Astrocyte of the cerebellum (primary cell): ENCODE results near the gene SGMS1.
A peak's percentile ranks its signal among the peaks of the same experiment; 100 is the strongest.
"Not testable (repeated sequence)": the region's sequence is repeated elsewhere in the genome, so short reads cannot be mapped to it uniquely, and the experiment has no call there.

Experiments used
- DNase-seq: peaks from one replicate; pipeline ENCODE4 v3.0.0-alpha.2; 2011; ENCODE audit warnings: low read depth
- H3K4me3 ChIP-seq: 2 replicates; pipeline ENCODE4 v1.5.1; 2011; ENCODE audit warnings: mild to moderate bottlenecking, low read depth, low read length, moderate library complexity
- CTCF ChIP-seq: IDR thresholded peaks from 2 replicates; pipeline ENCODE4 v1.5.1; 2012; ENCODE audit warnings: low read length, low read depth, moderate library complexity, mild to moderate bottlenecking; ENCODE audit errors: missing control alignments
- in situ Hi-C: cut with HindIII; loops from 2 replicates; pipeline ENCODE4 v1.10.0; 2017; ENCODE audit warnings: low sequenced_read_pairs

The SGMS1 gene

DNA sequence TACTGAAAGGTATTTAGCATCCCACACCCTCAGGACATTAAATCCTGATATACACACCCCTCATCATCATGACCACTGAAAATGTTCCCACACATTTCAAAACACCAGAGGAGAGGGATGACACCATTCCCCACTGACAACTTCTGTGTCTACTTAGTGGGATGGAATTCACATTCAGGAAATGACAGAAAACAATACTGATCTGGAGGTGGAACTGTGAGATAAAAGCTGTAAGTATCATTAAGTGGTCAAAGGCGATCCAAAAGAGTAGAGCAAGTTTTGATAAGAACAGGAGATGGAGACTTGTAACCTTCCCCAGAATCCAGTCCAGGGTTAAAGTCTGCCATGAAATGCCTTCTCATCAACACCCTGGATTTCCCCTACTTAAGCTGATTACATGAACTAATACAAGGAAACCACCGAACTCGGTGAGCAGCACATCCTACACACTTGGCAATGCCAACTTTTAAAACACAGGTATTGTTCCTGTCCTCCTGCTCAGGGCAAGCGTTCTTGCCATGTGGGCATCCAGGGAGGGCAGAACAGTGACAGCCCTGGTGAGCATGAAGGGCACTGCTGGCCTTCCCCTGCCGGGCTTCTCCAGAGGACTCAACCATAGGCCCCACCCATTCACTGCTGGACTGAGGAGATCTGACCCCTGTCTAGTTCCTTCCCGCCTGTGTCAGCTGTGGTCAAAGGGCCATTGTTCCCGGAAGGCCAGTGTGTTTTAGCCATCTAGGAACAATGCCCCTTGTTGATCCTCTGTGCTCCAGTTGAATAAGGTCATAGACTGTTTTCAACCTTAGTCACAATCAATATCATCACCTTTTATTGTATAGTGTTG lies 85.0 kb downstream of the SGMS1 start:
- in situ Hi-C loops = no loop called here
- DNase-seq = no peak
- TF ChIP-seq CTCF = no peak
- no peak overlapping the region for H3K4me3 ChIP-seq

DNA sequence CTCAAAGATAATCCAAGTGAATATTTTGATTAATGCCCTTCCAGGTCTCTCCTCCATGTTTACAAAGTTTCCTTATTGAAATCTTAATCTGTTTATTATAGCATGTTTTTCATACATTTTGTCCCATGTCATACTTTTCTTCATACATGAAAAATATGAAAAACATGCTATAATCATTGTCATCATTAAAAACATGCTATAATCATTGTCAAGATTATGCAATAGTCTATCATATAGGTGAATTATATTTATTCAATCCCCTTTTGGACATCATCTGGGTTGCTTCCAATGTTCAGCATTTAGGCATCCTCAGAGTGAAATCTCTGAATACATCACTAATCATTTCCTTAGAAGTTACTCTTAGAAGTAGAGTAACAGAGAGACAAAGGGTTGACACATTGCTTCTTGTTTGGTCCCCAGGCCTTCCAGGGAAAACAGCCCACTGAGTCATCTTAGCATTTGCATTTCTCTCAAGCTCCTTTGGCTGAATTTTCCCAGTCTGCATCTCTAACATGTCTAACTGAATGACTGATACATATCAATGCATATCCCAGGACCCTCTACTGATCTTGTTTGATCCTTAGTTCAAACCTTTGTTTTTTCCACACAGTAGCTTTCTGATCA lies 87.0 kb downstream of the SGMS1 start:
- TF ChIP-seq CTCF = no peak
- H3K4me3 ChIP-seq = no peak overlapping the region
- in situ Hi-C loops = no loop called here
- DNase-seq = no peak

- H3K4me3 ChIP-seq, in situ Hi-C loops: not testable (repeated sequence)
- peak; percentile 66 for DNase-seq
Measured at GRCh38 chr10:50534748-50535376, 88.9 kb downstream of the SGMS1 start.

DNA sequence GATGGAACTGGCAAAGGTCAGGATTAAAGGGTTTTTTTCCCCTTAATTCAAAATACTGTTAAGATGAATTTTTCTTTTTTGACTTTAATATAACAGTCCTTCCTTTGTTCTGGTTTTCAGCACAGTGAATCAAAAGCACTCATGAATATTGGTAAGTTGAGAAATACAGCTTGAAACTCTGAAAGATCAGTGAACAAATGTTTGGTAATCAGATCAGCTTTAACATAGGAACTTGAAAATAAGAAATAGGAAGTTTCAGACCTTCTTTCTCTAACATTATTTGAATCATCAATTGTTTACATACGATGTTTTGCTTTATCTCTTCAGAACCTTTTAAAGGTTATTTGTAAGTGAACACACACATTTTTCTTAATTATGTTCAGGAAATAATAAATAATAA lies 90.5 kb downstream of the SGMS1 start:
- H3K4me3 ChIP-seq = no peak overlapping the region
- no peak for DNase-seq
- in situ Hi-C loops = no loop called here
- no peak for TF ChIP-seq CTCF

- no peak overlapping the region for H3K4me3 ChIP-seq
- TF ChIP-seq CTCF = no peak
- in situ Hi-C loops = no loop called here
- no peak for DNase-seq
Measured at GRCh38 chr10:50531388-50532077, 92.2 kb downstream of the SGMS1 start.

DNA sequence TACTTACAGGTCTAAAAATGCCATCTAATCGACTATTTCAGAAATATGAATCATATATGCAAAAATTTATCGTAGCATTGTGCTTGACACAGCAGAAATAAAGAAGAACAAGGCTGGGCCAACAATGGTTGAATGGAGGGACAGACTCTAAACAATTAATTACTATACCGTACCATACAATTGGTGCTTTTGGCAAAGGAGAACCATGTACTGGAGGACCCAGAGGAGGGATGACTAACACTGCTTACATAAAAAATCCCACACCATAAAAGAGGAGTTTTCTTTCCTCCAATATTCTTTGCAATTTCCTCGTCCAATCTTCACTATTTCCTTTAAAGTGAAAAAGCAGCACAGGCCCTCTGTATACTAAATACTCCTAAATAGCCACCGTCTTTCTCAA lies 94.1 kb downstream of the SGMS1 start:
- no peak for TF ChIP-seq CTCF
- in situ Hi-C loops = no loop called here
- DNase-seq = no peak

More for the DNA sequence above, 94.1 kb downstream of the SGMS1 start:
- no peak overlapping the region for H3K4me3 ChIP-seq
